Trophoblast cell (in vitro differentiated cells and primary cell): Measurements from ENCODE around the gene PCSK7.

Experiments used
- DNase-seq, 2 donors: peaks; one replicate each; pipeline ENCODE4 v3.0.0-alpha.2; 2016
- H2AFZ ChIP-seq: 2 replicates; pipeline ENCODE4 v1.6.1; 2013; ENCODE audit warnings: low read length, moderate library complexity, mild to moderate bottlenecking; ENCODE audit not compliant: insufficient read depth, poor library complexity
- H2AK5ac ChIP-seq: 2 replicates; pipeline ENCODE4 v1.6.1; 2013; ENCODE audit warnings: mild to moderate bottlenecking, low read length
- H2BK120ac ChIP-seq: 2 replicates; pipeline ENCODE4 v1.6.1; 2013; ENCODE audit warnings: low read length, mild to moderate bottlenecking, moderate library complexity; ENCODE audit not compliant: insufficient read depth, poor library complexity
- H2BK12ac ChIP-seq: 2 replicates; pipeline ENCODE4 v1.6.1; 2013; ENCODE audit warnings: mild to moderate bottlenecking, low read length, moderate library complexity
- H2BK5ac ChIP-seq: 2 replicates; pipeline ENCODE4 v1.6.1; 2013; ENCODE audit warnings: low read length, low read depth, moderate library complexity, mild to moderate bottlenecking; ENCODE audit not compliant: poor library complexity
- H3K14ac ChIP-seq: 2 replicates; pipeline ENCODE4 v1.6.1; 2013; ENCODE audit warnings: mild to moderate bottlenecking, low read length
- H3K18ac ChIP-seq: 2 replicates; pipeline ENCODE4 v1.6.1; 2013; ENCODE audit warnings: mild to moderate bottlenecking, low read length
- H3K23ac ChIP-seq: 2 replicates; pipeline ENCODE4 v1.6.1; 2013; ENCODE audit warnings: low read length
- H3K27ac ChIP-seq: 2 replicates; pipeline ENCODE4 v1.5.1; 2013; ENCODE audit warnings: low read depth, mild to moderate bottlenecking, inconsistent platforms, low read length, moderate library complexity
- H3K27me3 ChIP-seq: 2 replicates; pipeline ENCODE4 v1.6.1; 2013; ENCODE audit warnings: inconsistent platforms, mild to moderate bottlenecking, low read length, moderate library complexity; ENCODE audit not compliant: insufficient read depth
- H3K36me3 ChIP-seq, 2 experiments: 1 replicate in 1 of 2; 2 replicates in 1 of 2; pipeline ENCODE4 v1.6.1; 2013; ENCODE audit warnings: low read length in 2 of 2, mild to moderate bottlenecking in 2 of 2, moderate library complexity in 1 of 2; ENCODE audit not compliant: insufficient read depth in 2 of 2, control insufficient read depth in 1 of 2
- H3K4ac ChIP-seq: 2 replicates; pipeline ENCODE4 v1.6.1; 2013; ENCODE audit warnings: low read depth, mild to moderate bottlenecking, low read length, moderate library complexity
- H3K4me1 ChIP-seq, 2 experiments: 1 replicate in 1 of 2; 2 replicates in 1 of 2; pipeline ENCODE4 v1.6.1; 2013; ENCODE audit warnings: low read length in 2 of 2, mild to moderate bottlenecking in 2 of 2, moderate library complexity in 1 of 2; ENCODE audit not compliant: insufficient read depth in 2 of 2, control insufficient read depth in 1 of 2
- H3K4me2 ChIP-seq: 2 replicates; pipeline ENCODE4 v1.6.1; 2013; ENCODE audit warnings: inconsistent platforms, mild to moderate bottlenecking, low read length, moderate library complexity
- H3K4me3 ChIP-seq: 2 replicates; pipeline ENCODE4 v1.5.1; 2013; ENCODE audit warnings: mild to moderate bottlenecking, low read depth, low read length, inconsistent platforms
- H3K79me1 ChIP-seq: one replicate; pipeline ENCODE4 v1.6.1; 2013; ENCODE audit warnings: low read length
- H3K79me2 ChIP-seq: 2 replicates; pipeline ENCODE4 v1.6.1; 2013; ENCODE audit warnings: low read length, mild to moderate bottlenecking; ENCODE audit not compliant: control insufficient read depth, insufficient read depth, poor library complexity
- H3K9ac ChIP-seq: 2 replicates; pipeline ENCODE4 v1.6.1; 2013; ENCODE audit warnings: mild to moderate bottlenecking, low read length
- H3K9me3 ChIP-seq: 2 replicates; pipeline ENCODE4 v1.6.1; 2013; ENCODE audit warnings: low read depth, mild to moderate bottlenecking, control low read depth, inconsistent platforms, low read length; ENCODE audit not compliant: insufficient read depth
- H4K12ac ChIP-seq: 2 replicates; pipeline ENCODE4 v1.6.1; 2013; ENCODE audit warnings: low read depth, mild to moderate bottlenecking, low read length, moderate library complexity
- H4K8ac ChIP-seq: 2 replicates; pipeline ENCODE4 v1.6.1; 2013; ENCODE audit warnings: low read depth, mild to moderate bottlenecking, low read length, moderate library complexity
- H4K91ac ChIP-seq: one replicate; pipeline ENCODE4 v1.6.1; 2013; ENCODE audit warnings: low read depth, mild to moderate bottlenecking, low read length, moderate library complexity
- WGBS: extraction: QIAGEN DNeasy Blood & Tissue Kit; methylation state at CpG from one replicate; pipeline ENCODE4 v1.1.7; 2013; ENCODE audit warnings: missing lambda C conversion rate; ENCODE audit not compliant: insufficient read length, insufficient coverage; ENCODE audit errors: extremely low coverage; 5-methylcytosine and 5-hydroxymethylcytosine counted together

The PCSK7 gene

GRCh38 chr11:117176186-117176585 lies 55.7 kb downstream of the PCSK7 start:
- H2BK5ac ChIP-seq, result no peak overlapping the region
- H3K23ac ChIP-seq, result no peak overlapping the region
- no peak overlapping the region for H3K27ac ChIP-seq
- no peak overlapping the region for H3K4me3 ChIP-seq
- H4K12ac ChIP-seq, result no peak overlapping the region
- no peak overlapping the region for H3K4me2 ChIP-seq
- no peak overlapping the region for H3K4ac ChIP-seq
- no CpG with 5 or more reads among the region's 1 CpG for WGBS
- H3K18ac ChIP-seq, result no peak overlapping the region
- no peak overlapping the region for H3K14ac ChIP-seq
- peaks cover 10% of the 10 kb centered on the region for H3K79me1 ChIP-seq
- no peak overlapping the region for H2BK120ac ChIP-seq
- H3K9ac ChIP-seq, result no peak overlapping the region
- DNase-seq, result no peak
- H4K8ac ChIP-seq, result no peak overlapping the region
- no peaks in the 10 kb centered on the region for H3K27me3 ChIP-seq
- H2BK12ac ChIP-seq, result no peak overlapping the region
- peaks cover 2% of the 10 kb centered on the region for H3K9me3 ChIP-seq
- H3K36me3 ChIP-seq, result no peaks in the 10 kb centered on the region
- no peak overlapping the region for H4K91ac ChIP-seq
- H2AFZ ChIP-seq, result no peak overlapping the region
- H3K4me1 ChIP-seq, result peaks cover 16 to 31% of the 10 kb centered on the region in 2 experiments
- H2AK5ac ChIP-seq, result no peak overlapping the region
- H3K79me2 ChIP-seq, result peaks cover 4% of the 10 kb centered on the region

GRCh38 chr11:117175781-117176180 lies 56.1 kb downstream of the PCSK7 start:
- DNase-seq, result no peak
- no peak overlapping the region for H4K8ac ChIP-seq
- no CpG with 5 or more reads among the region's 5 CpGs for WGBS
- H3K9ac ChIP-seq, result no peak overlapping the region
- peaks cover 10% of the 10 kb centered on the region for H3K79me1 ChIP-seq
- no peak overlapping the region for H3K18ac ChIP-seq
- no peak overlapping the region for H3K4ac ChIP-seq
- no peaks in the 10 kb centered on the region for H3K27me3 ChIP-seq
- no peak overlapping the region for H2AK5ac ChIP-seq
- no peak overlapping the region for H2BK12ac ChIP-seq
- no peak overlapping the region for H2AFZ ChIP-seq
- peaks cover 16 to 30% of the 10 kb centered on the region in 2 experiments for H3K4me1 ChIP-seq
- no peak overlapping the region for H3K4me3 ChIP-seq
- no peak overlapping the region for H2BK5ac ChIP-seq
- no peak overlapping the region for H4K91ac ChIP-seq
- peaks cover under 1% of the 10 kb centered on the region for H3K9me3 ChIP-seq
- H3K4me2 ChIP-seq, result no peak overlapping the region
- no peak overlapping the region for H2BK120ac ChIP-seq
- H3K27ac ChIP-seq, result no peak overlapping the region
- peaks cover 4% of the 10 kb centered on the region for H3K79me2 ChIP-seq
- H4K12ac ChIP-seq, result no peak overlapping the region
- no peak overlapping the region for H3K14ac ChIP-seq
- H3K23ac ChIP-seq, result no peak overlapping the region
- H3K36me3 ChIP-seq, result no peaks in the 10 kb centered on the region

- Histone ChIP-seq H3K14ac (no peak overlapping the region), H3K4me3 (no peak overlapping the region), H3K9ac (no peak overlapping the region), H3K79me1 (peaks cover 10% of the 10 kb centered on the region), H2BK120ac (peak overlapping the region; percentile 34), H2AFZ (no peak overlapping the region), H3K23ac (no peak overlapping the region), H2BK12ac (no peak overlapping the region), H4K91ac (no peak overlapping the region), H3K4me1 (peaks cover 16 to 31% of the 10 kb centered on the region in 2 experiments), H3K27ac (no peak overlapping the region), H4K8ac (no peak overlapping the region), H3K18ac (no peak overlapping the region), H2BK5ac (no peak overlapping the region), H3K79me2 (peaks cover 4% of the 10 kb centered on the region), H3K4me2 (no peak overlapping the region), H3K9me3 (no peaks in the 10 kb centered on the region), H3K27me3 (no peaks in the 10 kb centered on the region), H2AK5ac (no peak overlapping the region), H3K4ac (no peak overlapping the region), H3K36me3 (peaks cover 2 to 4% of the 10 kb centered on the region in 2 experiments), H4K12ac (no peak overlapping the region)
- WGBS, result no CpG with 5 or more reads among the region's 7 CpGs
- DNase-seq, result no peak
These were observed 56.8 kb downstream of the PCSK7 start for GRCh38 chr11:117175104-117175503.

- H3K23ac ChIP-seq, result no peak overlapping the region
- H2AK5ac ChIP-seq, result no peak overlapping the region
- peak overlapping the region; percentile 16 for H3K4me2 ChIP-seq
- DNase-seq, result peak; percentile 91 to 95
- no peaks in the 10 kb centered on the region for H3K27me3 ChIP-seq
- no peak overlapping the region for H3K4ac ChIP-seq
- no peak overlapping the region for H4K8ac ChIP-seq
- H2BK120ac ChIP-seq, result no peak overlapping the region
- peak overlapping the region; percentile 30 for H3K27ac ChIP-seq
- H2BK5ac ChIP-seq, result no peak overlapping the region
- H3K79me2 ChIP-seq, result no peaks in the 10 kb centered on the region
- H2AFZ ChIP-seq, result no peak overlapping the region
- H2BK12ac ChIP-seq, result no peak overlapping the region
- no peak overlapping the region for H4K91ac ChIP-seq
- peaks cover 5 to 6% of the 10 kb centered on the region in 2 experiments for H3K36me3 ChIP-seq
- H4K12ac ChIP-seq, result no peak overlapping the region
- H3K18ac ChIP-seq, result no peak overlapping the region
- H3K4me1 ChIP-seq, result peaks cover 10 to 23% of the 10 kb centered on the region in 2 experiments
- no CpG with 5 or more reads among the region's 14 CpGs for WGBS
- no peaks in the 10 kb centered on the region for H3K9me3 ChIP-seq
- peaks cover 2% of the 10 kb centered on the region for H3K79me1 ChIP-seq
- H3K4me3 ChIP-seq, result no peak overlapping the region
- H3K9ac ChIP-seq, result no peak overlapping the region
- no peak overlapping the region for H3K14ac ChIP-seq
These were observed 59.0 kb downstream of the PCSK7 start for GRCh38 chr11:117172724-117173421.
